ENCODE results near the gene ARHGEF7.
"Not testable (repeated sequence)": the region's sequence is repeated elsewhere in the genome, so short reads cannot be mapped to it uniquely, and the experiment has no call there.

Gene ARHGEF7

DNA sequence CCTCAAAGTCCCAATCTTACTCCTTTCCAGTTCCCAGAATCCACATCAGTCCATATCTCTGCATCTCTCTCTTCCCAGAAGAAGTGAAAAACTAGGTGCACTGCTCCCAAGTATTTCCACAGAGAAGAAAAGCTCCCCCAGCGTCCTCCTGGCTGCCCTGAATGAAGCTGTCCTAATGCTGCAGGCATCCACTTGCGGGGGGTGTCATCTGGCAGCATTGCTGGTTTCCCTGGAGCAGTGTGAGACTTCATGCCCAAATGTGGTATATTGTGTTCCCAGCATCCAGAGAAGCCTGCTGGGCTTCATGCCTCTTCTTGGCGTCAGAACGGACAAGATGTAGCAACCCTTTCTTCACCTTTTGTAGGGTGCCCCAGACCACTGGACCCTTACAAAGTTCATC is 32.9 kb upstream of the ARHGEF7 start:
- H3K27me3 ChIP-seq (ENCODE audit: insufficient read depth, low read length) = no peaks in the 10 kb centered on the region; the same call in 1 of the 2 replicates
- H3K36me3 ChIP-seq (ENCODE audit: insufficient read depth, low read length) = no peaks in the 10 kb centered on the region
- H2AFZ ChIP-seq (ENCODE audit: low read length) = no peak overlapping the region
- H3K4me3 ChIP-seq (ENCODE audit: low read depth, low read length, poor library complexity, severe bottlenecking) = no peak overlapping the region
- no peak overlapping the region for H3K9ac ChIP-seq (ENCODE audit: low read length)
- H3K9me2 ChIP-seq (ENCODE audit: low read depth, low read length) = no peaks in the 10 kb centered on the region
- no peaks in the 10 kb centered on the region for H3K4me1 ChIP-seq (ENCODE audit: insufficient read depth, low read length, severe bottlenecking)
- no peaks in the 10 kb centered on the region for H3F3A ChIP-seq (ENCODE audit: insufficient read depth, low read length)
- H4K20me1 ChIP-seq (ENCODE audit: insufficient read depth, low read length) = no peaks in the 10 kb centered on the region
- no peaks in the 10 kb centered on the region for H3K9me3 ChIP-seq (ENCODE audit: low read length)
- no peak overlapping the region for H3K4me2 ChIP-seq (ENCODE audit: low read length)
- no peaks in the 10 kb centered on the region for H3K79me2 ChIP-seq (ENCODE audit: insufficient read depth, low read length)
- TF ChIP-seq EZH2 (IDR thresholded peaks at IDR 0.05; ENCODE audit: borderline replicate concordance, low read length) (no peak), CTCF (IDR thresholded peaks at IDR 0.05; ENCODE audit: low read length) (no peak)
- no peak overlapping the region for H3K27ac ChIP-seq (ENCODE audit: low read depth, low read length, poor library complexity, severe bottlenecking)

GRCh38 chr13:111082769-111083168 is 32.3 kb upstream of the ARHGEF7 start:
- H3K79me2 ChIP-seq (ENCODE audit: insufficient read depth, low read length); H4K20me1 ChIP-seq (ENCODE audit: insufficient read depth, low read length); H3K4me1 ChIP-seq (ENCODE audit: insufficient read depth, low read length, severe bottlenecking); H3K4me2 ChIP-seq (ENCODE audit: low read length); H3K4me3 ChIP-seq (ENCODE audit: low read depth, low read length, poor library complexity, severe bottlenecking); H3K9me2 ChIP-seq (ENCODE audit: low read depth, low read length); H2AFZ ChIP-seq (ENCODE audit: low read length); H3K9me3 ChIP-seq (ENCODE audit: low read length); H3F3A ChIP-seq (ENCODE audit: insufficient read depth, low read length); H3K27ac ChIP-seq (ENCODE audit: low read depth, low read length, poor library complexity, severe bottlenecking); H3K27me3 ChIP-seq (ENCODE audit: insufficient read depth, low read length); H3K9ac ChIP-seq (ENCODE audit: low read length); H3K36me3 ChIP-seq (ENCODE audit: insufficient read depth, low read length): not testable (repeated sequence)

- H3K9me2 ChIP-seq (ENCODE audit: low read depth, low read length); H3K79me2 ChIP-seq (ENCODE audit: insufficient read depth, low read length); H4K20me1 ChIP-seq (ENCODE audit: insufficient read depth, low read length); H3F3A ChIP-seq (ENCODE audit: insufficient read depth, low read length); H3K4me3 ChIP-seq (ENCODE audit: low read depth, low read length, poor library complexity, severe bottlenecking); H3K4me2 ChIP-seq (ENCODE audit: low read length); H3K9me3 ChIP-seq (ENCODE audit: low read length); H3K36me3 ChIP-seq (ENCODE audit: insufficient read depth, low read length); H2AFZ ChIP-seq (ENCODE audit: low read length); H3K4me1 ChIP-seq (ENCODE audit: insufficient read depth, low read length, severe bottlenecking); H3K27ac ChIP-seq (ENCODE audit: low read depth, low read length, poor library complexity, severe bottlenecking); H3K9ac ChIP-seq (ENCODE audit: low read length); H3K27me3 ChIP-seq (ENCODE audit: insufficient read depth, low read length): not testable (repeated sequence)
These were observed 31.4 kb upstream of the ARHGEF7 start for GRCh38 chr13:111083693-111084092.

DNA sequence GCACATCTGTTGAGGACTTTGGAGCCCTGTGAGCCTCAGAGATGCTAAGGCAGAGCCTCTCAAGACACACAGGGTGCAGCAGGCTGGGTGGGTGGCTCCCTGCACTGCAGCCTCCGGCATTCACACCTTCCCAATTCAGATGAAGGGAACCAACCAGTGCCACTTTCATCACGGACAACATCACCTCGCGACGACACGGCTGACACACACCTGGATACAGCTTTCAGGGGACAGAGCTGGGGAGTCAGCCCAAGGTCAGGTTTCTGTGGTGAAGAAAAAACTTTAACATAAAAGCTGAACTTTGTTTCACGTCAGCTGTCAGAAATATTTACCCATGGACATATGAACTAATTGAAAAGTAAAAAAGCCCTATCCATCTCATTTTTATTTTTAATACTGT is 24.9 kb upstream of the ARHGEF7 start:
- H3K27ac ChIP-seq (ENCODE audit: low read depth, low read length, poor library complexity, severe bottlenecking) = no peak overlapping the region
- peaks cover 9% of the 10 kb centered on the region; the same call in 1 of the 2 replicates for H3K27me3 ChIP-seq (ENCODE audit: insufficient read depth, low read length)
- no peaks in the 10 kb centered on the region for H3K9me3 ChIP-seq (ENCODE audit: low read length)
- no peaks in the 10 kb centered on the region for H3K79me2 ChIP-seq (ENCODE audit: insufficient read depth, low read length)
- H4K20me1 ChIP-seq (ENCODE audit: insufficient read depth, low read length) = no peaks in the 10 kb centered on the region
- no peak overlapping the region for H3K9ac ChIP-seq (ENCODE audit: low read length)
- H3K36me3 ChIP-seq (ENCODE audit: insufficient read depth, low read length) = no peaks in the 10 kb centered on the region
- TF ChIP-seq CTCF (IDR thresholded peaks at IDR 0.05; ENCODE audit: low read length) (no peak), EZH2 (IDR thresholded peaks at IDR 0.05; ENCODE audit: borderline replicate concordance, low read length) (no peak)
- no peaks in the 10 kb centered on the region for H3K4me1 ChIP-seq (ENCODE audit: insufficient read depth, low read length, severe bottlenecking)
- H3K4me2 ChIP-seq (ENCODE audit: low read length) = no peak overlapping the region
- no peaks in the 10 kb centered on the region for H3F3A ChIP-seq (ENCODE audit: insufficient read depth, low read length)
- H2AFZ ChIP-seq (ENCODE audit: low read length) = no peak overlapping the region
- H3K4me3 ChIP-seq (ENCODE audit: low read depth, low read length, poor library complexity, severe bottlenecking) = no peak overlapping the region
- no peaks in the 10 kb centered on the region for H3K9me2 ChIP-seq (ENCODE audit: low read depth, low read length)
